Fibroblast of skin of back (primary cell): ENCODE data around the gene MRGPRD.

Experiments used
- DNase-seq: peaks from one replicate; pipeline ENCODE4 v3.0.0-alpha.2; 2013

The MRGPRD gene

DNA sequence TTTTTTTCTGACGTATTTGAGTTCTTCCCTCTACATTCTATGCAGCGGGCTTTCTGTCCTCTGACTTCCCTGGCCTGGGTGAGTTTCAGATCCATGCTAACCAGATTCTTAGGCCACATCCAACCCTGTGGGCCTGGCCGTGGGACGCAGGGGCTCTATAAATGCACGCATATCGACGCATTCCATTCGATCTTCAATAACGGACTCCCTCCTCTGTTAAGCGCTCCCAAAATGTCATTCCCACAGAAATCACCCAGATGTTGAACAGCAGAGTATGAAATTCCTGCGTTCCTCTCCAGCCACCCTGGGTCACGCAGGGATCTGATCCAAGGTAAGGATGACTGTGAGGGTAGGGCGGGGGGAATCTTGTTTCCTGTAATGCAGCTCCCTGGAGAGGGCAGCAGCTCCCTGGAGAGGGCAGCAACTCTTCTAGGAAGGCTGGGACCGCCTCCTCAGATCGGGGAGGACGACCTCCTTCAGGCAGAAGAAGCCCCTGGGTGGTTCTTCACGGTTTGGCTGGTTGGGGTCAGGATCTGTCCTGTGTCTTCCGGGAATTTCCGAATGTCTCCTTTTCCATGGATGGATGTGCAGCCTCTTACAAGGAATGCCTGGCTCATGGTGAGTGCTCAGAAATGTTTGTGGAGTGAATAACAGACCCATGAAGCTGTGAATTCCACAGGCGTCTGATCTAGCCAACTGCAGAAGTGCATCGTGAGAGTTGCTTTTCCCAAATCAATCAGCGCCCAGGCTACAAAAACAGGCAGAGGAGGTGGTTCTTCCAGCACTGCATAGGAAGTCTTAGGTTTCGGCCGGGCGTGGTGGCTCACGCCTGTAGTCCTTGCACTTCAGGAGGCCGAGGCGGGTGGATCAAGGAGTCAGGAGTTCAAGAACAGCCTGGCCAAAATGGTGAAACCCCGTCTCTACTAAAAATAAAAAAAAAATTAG is 12.2 kb downstream of the MRGPRD start:
- DNase-seq, result peak; percentile 52

DNA sequence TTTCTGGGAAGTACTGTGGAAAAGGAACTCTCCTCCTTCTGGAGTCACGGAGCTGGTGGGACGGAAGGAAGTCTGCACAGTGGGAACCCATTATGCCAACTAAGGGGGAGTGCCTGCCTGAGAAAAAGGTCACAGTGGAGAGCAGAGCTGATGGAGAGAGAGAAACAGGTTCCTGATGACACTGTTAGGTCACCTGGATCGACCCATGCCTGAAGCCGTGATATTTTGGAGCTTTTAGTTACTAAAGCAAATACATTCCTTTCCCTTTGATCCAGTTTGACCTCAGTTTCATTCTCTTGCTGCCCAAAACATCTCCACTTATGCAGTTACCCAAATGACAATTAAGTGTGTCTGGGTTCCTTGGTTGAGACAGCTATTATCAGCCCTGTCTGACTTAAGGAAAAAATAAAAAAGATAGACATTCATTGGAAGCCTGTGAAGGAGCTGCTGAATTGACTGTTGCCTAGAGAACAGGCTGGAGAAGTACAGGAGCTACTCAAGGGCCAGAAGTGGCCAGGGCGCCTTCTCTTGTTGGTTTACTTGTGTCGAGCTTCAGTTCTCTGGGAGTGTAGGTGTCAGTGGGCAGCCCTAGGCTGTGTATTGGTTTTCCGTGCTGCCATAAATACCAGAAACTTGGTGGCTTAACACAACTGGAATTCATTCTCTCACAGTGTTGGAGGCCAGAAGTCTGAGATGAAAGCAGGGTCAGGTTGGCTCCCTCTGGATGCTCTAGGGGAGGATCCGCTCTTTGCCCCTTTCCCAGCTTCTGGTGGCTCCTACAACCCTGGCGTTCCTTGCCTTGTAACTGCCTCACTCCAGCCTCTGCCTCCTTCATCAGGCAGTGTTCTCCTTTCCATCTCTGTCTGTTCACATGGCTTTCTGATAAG is 13.6 kb downstream of the MRGPRD start:
- DNase-seq, result no peak

DNA sequence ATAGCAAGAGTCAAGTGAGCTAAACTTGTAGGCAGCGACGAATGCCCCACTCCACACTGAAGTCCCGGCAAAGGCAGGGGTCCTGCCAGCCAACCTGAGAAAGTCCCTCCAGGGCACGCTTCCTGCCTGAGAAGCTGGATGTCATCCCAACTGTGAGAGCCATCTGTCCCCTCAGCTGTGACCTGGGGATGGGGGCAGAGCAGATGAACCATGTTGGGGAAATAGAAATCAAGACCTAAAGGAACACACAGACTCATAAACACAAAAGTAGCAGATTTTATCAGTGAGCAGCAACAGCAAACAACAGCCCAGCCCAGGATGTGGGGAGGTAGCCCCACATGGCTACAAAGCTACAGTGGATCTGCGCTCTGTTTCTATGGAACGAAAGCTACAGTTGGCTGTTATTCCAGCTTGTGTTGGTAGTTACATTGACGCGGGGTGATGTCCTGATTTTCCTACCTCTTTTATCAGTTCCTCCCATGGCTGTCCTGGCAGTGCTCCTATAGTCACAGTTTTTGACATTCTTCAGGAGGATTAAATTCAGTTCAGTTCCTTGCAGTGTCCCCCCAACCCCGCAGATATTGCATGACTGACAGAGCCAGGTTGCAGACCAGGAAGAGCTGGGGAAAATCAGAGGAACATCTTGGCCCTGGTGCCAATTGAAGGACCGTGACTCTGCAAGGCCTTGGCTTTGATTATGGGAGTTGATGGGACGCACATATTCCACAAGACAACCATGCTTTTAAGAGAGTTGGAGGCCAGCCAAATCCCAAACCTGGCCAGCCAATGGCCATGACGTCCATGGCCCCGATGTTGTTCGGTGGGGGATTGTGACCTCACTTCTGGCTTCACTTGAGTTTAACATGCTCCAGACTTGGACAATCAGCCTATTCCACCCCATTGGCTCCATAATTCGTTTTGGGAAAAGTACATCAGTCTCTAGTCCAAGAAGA is 14.6 kb downstream of the MRGPRD start:
- no peak for DNase-seq

DNA sequence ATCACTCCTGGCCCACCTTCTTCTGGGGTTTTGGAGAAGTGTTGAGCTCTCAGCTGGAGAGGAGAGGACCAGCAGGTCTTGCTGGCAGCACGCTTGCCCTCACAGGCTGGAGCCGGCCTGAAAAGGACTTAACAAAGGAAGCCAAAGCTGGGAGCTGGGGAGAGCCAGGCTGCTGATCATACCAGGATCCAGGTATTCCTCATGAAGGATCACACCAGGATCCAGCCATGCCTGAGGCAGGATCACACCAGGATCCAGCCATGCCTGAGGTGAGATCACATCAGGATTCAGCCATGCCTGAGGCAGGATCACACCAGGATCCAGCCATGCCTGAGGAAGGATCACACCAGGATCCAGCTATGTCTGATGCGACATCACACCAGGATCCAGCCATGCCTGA is 17.0 kb downstream of the MRGPRD start:
- DNase-seq, result peak; percentile 17

DNA sequence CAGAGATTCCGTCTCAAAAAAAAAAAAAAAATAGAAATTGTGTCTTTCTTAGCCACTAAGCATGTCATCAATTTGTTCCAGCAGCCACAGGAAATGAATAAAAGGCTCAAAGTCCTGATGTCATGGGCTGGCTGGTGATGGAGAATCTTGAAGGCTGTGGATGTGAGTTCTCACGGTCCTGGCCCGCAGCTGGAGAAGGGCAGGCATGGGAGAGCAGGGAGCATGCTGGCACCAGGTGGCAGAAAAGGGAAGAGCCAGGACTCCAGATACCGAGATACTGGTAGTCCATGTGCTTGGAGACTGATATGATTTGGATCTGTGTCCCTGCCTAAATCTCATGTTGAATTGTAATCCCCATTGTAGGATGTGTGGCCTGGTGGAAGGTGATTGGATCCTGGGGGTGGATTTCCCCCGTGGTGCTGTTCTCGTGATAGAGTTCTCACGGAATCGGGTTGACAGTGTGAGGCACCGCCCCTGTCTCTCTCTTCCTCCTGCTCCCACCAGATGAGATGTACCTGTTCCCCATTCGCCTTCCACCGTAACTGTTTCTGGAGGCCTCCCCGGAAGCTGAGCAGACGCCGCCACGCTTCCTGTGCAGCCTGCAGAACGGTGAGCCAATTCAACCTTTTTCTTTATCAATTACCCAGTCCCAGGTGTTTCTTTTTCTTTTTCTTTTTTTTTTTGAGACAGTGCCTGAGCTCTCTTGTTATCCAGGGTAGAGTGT is 18.1 kb downstream of the MRGPRD start:
- DNase-seq, result peak; percentile 30

DNA sequence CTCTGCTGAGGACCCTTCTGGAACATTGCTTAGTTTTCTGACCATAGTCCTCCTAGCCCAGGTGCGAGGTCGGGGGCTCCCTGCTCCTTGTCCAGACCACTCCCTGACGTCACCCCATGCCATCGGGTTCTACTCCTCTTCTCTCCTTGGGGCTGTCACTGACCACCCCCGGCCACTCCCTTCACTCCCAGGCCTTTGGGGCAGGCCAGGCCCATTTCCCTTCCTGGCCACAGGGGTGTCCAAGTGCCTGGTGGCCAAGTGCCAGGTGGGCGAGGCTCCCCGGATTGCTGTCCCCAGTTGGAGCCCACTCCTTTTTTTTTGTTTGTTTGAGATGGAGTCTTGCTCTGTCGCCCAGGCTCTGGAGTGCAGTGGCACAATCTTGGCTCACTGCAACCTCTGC is 19.5 kb downstream of the MRGPRD start:
- no peak for DNase-seq

DNA sequence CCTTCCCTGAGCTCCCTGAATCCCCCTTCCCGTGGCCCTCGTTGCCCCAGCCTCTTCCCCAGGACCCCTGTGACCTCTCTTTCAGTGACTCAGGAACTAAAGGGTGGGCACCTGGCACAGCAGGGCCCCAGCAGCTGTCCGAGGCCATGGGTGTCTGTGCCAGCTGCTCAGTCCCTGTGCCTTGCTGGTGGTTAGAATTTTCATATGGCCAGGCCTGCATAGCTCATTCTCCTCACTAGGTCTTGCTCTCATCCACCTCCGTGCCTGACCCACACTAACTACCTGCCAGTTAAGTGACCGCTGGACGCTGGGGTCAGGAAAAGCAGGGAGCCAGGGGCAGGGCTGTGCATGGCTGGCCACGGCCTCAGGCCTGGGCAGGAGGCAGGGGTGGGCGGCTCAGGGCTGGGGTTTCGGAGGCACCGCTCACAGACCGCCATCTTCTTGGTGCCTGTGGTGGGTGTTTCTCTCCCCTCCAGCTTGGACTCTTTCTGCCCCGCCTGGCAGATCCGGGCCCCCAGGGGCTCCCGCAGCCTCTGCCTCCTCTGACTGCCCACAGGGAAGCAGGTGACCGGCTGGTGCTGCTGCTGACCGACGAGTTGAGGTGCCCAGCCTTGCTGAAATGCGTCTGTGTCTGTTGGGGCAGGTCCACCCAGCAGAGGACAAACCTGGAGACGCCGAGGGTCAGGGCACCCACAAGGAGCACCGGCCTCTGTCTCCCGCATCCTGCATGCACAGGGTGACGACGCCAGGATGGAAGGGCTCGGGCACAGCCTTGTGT is 20.3 kb downstream of the MRGPRD start:
- no peak for DNase-seq

DNA sequence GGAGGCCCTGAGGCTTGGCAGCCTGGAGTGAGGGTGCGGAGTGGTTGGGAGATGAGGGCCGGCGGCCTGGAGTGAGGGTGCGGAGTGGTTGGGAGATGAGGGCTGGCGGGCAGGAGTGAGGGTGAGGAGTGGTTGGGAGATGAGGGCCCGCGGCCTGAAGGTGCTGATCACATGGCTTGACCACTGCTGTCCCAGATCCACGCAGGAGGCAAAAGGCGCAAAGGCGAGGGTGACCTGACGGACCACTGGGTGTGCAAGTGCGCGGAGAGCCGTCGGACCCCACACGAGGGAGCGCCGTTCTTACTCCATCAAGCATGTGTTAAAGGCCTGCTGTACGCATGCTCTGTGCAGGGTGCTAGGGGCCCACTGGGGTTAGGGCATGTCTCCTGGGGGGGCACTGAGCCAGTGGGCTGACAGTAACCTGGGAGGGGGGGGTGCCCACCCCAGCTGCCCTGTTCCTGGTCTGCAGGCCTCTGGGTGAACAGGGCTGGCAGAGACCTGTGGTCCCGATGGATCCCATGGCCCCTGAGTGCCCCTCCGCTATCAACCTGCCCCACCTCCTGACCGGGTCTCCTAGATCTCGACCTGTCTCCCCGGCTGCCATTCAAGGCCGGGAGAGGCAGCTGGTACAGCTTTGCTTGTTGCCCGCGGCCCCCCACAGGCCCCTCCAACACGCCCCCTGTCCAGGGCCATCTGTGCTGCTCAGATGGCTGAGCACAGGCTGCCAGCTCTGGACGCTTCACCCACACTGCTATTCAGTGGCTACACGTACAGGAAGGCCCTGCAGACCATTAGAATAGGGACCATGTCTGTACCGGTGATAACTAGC is 21.1 kb downstream of the MRGPRD start:
- no peak for DNase-seq

DNA sequence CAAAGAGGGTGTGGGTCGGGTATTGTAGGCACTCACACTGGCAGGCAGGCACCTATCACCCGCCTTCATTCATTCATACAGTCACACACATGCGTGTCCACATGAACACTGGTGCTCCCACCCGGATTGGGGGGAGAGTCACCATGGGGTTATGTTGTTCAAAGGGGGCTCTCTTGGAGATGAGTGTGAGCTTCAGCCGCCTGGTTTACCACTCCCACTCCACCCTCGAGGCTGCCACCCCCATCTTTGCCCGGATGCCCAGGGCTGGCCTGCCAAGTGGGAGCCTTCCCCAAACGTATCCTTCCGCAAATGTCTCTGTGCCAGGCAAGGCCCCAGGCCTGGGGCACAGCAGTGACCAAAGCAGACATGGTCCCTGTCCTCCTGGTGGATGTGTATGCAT is 22.6 kb downstream of the MRGPRD start:
- no peak for DNase-seq

DNA sequence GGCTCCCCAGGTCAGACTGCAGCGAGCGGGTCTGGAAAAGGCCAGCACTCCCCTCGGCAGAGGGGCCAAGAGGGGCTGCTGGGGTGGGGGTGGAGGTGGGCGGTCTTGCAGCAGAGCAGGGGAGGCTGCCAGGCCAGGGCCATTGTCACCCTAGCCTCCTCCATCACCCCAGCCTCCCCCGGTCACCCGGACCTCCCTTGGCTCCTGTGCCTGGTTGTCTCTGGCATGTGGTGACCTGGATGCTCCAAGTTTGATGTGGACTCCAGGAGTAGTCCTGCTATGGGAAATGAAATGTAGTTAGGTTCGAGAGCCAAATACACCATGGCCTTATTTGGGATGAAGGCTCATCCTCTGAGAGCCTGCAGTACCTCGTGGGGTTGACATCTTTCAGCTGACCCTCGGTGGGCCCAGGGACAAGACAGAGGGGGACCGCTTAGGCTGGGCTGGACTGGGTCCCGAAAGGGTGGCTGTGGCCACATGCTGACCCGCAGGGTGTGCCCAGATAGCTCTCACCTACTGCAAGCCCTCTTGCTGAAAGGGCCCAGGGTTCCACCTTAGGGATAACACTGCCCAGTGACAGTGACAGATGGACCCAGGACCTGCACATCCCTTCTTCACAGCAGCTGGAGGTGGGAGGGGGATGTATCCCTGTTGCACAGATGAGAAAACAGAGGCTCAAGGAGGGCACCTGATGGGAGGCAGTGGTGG is 24.1 kb downstream of the MRGPRD start:
- no peak for DNase-seq

DNA sequence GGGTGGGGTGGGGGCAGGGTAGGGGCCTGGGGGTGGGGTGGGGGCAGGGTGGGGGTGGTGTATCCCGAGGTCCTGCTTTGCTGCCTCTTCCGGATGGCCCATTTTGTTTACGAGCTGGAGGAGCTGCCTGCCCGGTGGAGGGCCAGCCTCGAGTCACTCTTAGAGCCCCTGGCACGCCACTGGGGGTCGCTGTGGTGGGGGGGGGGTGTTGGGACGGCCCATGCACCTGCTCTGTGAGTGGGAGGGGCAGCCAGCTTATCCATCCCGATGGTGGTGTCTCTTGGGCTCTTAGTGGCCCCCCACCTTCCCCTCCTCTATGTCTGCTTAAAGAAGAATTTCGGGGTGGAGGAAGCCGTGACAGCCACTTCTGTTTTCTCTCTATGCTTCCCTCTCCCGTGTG is 24.6 kb downstream of the MRGPRD start:
- DNase-seq, result no peak

DNA sequence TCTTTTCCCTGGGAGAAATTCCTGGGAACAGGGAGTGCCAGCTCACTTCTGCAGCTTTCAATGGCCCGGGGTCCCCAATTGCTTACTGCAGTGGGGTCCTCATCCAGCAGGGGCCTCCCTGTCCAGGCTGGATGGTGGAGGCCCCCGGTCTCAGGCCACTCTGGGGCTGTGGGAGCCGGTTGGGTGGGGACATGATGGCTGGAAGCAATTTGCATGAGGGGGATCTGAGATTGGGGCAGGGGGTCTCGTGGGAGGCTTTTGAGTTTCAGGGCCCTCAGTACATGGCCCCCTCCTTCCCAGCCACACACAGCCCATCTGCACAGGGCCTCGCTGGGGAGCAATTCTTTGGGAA is 25.2 kb downstream of the MRGPRD start:
- DNase-seq, result no peak

DNA sequence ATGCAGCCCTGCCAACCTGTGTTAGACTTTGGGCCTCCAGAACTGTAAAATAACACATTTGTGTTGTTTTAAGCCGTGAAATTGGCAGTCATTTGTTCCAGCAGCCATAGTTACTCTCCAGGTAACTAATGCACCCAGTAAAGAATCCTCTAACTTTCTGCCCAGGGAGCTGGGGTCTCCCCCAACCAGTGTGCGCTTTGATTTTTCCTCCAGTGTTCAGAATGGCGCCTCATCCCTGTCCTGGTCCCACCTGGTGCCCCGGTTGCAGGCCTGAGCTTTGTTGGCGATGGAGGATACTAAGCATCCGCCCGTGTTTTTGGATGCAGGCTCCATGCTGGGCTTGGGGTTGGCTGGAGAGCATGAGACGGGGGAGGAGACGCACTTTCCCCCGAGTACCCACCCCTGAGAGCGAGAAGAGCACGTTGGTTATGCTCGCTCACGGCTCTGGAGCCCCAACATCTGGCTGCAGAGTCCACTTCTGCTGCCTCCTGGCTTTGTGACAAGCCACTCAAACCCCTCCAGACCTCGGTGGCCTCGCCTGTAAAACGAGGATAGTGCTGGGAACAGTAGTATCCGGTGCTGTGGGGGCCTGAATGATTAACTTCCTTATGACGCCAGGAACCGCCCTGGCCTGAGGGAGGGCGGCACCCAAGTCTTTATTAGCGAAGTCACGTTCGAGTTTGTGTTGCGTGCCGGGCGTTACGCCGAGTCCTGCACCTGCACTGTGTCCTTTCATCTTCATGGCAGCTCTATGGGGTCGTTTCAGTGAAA is 25.8 kb downstream of the MRGPRD start:
- peak; percentile 16 for DNase-seq

DNA sequence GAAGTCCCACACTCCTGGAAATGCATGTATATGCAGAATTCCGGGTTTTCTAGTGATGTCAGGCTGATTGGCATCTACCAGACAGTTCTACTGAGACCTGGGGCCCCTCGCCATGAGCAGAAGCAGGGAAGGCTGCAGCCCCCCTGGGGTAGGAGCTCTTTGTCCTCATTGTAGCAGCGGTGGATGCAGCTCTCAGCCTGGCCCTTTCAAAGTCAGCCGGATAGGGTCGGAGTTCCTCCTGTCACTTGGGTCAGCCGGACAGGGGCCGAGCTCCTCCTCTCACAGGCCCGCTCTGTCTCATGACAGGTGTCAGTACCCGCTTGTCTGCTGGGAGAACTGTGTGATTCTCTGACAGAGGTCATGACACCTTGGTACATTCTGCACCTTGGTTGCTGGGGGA is 30.0 kb downstream of the MRGPRD start:
- no peak for DNase-seq

DNA sequence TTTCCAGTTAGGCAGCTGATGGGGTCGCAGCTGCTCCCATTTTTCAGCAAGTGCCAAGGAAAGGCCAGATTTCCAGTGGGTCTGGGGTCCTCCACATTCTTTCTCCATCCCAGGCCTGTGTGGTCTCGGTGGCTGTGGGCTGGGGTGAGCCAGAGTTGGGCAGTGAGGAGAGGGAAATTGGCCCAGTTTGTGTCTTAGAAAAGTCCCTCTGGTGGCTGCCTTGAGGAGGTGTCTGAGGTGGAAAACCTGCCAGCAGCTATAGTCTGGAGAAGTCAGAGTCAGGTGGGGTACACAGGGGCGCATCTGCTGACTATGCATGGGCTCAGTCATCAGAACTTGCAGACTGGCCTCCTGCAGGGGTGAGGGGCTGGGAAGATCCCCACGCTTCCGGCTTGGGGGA is 30.5 kb downstream of the MRGPRD start:
- peak; percentile 25 for DNase-seq

DNA sequence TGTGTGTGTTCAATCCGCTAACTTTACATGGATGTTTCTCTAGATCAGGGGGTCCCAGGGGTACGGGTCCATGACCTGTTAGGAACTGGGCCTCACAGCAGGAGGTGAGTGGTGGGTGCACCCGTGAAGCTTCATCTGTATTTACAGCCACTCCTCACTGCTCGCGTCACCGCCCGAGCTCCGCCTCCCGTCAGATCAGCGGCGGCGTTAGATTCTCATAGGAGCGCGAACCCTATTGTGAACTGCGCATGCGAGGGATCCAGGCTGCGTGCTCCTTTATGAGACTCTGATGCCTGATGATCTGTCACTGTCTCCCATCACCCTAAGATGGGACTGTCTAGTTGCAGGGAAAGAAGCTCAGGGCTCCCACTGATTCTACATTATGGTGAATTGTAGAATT is 31.9 kb downstream of the MRGPRD start:
- no peak for DNase-seq

DNA sequence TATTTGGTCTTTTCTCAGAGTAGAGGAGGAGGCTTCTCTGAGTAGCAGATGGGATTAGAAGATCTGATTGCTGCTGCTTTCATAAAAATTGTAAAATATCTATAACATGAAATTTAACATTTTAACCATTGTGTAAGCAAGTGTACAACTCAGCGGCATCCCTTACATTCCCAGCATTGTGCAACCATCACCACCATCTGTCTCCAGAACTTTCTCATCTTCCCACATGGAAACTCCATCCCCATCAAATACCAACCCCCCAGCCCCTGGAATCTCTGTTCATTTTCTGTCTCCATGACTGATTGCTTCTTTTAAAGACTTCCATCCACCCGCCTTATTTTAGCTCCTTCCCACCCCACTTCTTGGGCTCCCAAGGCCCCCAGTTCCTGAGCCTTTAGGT is 32.3 kb downstream of the MRGPRD start:
- no peak for DNase-seq

DNA sequence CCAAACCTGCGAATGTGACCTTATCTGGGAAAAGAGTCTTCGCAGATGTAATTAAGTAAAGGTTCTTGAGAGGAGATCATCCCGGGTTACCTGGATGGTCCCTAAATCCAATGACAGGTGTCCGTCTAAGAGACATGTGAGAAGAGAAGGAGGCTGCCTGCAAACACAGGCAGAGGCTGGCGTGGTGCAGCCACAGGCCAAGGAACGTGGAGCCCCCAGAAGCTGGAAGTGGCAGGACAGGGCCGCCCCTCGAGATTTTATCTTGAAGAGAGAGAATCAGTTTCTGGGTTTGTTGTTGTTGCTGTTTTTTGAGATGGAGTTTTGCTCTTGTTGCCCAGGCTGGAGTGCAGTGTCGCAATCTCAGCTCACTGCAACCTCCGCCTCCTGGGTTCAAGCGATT is 33.6 kb downstream of the MRGPRD start:
- DNase-seq, result no peak
